Fibroblast of villous mesenchyme (primary cell): ENCODE data around the gene EPN2. TPM values are rescaled to one million over a fixed set of nuclear protein-coding genes. Genes with fewer than 3 reads are reported as not detected.

ENCODE experiments used
- DNase-seq: peaks from one replicate; pipeline ENCODE4 v3.0.0-alpha.2; 2010; ENCODE audit warnings: low read depth
- H3K4me3 ChIP-seq: 2 replicates; pipeline ENCODE4 v1.5.1; 2011; ENCODE audit warnings: low read depth, mild to moderate bottlenecking, low read length
- CTCF ChIP-seq: IDR thresholded peaks from 2 replicates; pipeline ENCODE4 v1.5.1; 2012; ENCODE audit warnings: low read depth, mild to moderate bottlenecking, low read length; ENCODE audit not compliant: insufficient read depth
- total RNA-seq: library from RNA; depleted of rRNA; stranded (reverse); fragments of >200 nt; gene quantifications from 2 replicates; pipeline ENCODE4 v1.2.3, GENCODE V29; 2012

Gene EPN2
- total RNA-seq, 1 donor = 30.2 TPM

DNA sequence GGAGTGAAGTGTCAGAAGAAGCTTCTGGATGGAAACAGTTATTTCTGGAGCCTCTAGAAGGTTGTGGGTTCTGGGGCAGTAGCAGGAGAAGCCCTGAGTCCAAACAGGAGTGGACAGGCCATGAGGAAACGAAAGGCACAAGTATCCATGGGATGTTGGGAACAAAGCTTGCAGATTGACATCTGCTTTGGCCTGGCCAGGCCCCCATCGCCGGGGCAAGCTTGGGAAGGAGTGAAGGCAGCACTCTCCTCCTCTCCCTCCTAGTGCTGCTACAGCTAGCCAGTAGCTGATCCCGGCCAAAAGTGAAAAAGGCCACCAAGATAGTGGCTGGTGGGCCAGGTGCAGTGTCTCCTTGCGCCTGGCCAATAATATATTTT is 85.0 kb downstream of the EPN2 start:
- no peak for DNase-seq
- TF ChIP-seq CTCF = no peak
- no peak overlapping the region for H3K4me3 ChIP-seq

DNA sequence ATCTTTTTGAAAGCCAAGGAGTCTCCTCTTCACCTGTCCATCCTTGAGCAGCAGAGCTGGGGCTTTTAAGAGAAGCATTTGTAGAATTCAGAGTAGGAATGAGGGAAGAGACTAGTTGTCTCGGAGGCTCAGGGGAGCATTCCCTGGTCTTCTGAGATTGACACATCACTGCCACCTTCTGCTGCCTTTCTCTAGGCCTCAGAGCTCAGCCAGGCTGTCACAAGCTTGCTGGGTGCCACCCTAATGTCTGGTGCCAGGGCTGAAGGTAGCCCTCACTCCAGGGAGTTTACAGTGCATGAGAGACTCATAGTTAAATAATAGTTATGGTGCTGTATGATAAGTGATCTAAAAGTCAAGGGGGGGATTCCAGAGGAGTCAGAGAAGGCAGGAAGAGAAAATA is 85.7 kb downstream of the EPN2 start:
- no peak for DNase-seq
- no peak overlapping the region for H3K4me3 ChIP-seq
- TF ChIP-seq CTCF = no peak

DNA sequence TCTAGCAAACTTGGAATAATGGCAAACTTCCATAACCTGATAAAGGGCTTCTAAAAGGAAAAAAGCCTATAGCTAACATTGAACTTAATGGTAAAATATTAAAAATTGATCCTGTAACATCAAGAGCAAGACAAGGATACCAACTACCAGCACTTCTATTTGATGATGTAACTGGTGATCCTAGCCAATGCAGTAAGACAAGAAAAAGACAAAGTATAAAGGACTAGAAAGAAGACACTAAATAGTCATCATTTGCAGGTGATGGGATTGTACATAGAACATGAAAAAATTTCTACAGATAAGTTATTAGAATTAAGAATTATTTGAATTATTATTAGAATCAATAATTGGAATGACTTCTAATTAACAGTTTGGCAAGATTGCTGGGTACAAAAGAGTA is 88.4 kb downstream of the EPN2 start:
- DNase-seq = no peak
- no peak overlapping the region for H3K4me3 ChIP-seq
- no peak for TF ChIP-seq CTCF

GRCh38 chr17:19327031-19327783 is 90.0 kb downstream of the EPN2 start:
- H3K4me3 ChIP-seq = no peak overlapping the region
- no peak for TF ChIP-seq CTCF
- DNase-seq = peak; percentile 62

- H3K4me3 ChIP-seq = no peak overlapping the region
- TF ChIP-seq CTCF = no peak
- DNase-seq = no peak
Observed at GRCh38 chr17:19328441-19329061, 91.4 kb downstream of the EPN2 start.

- no peak for DNase-seq
- no peak overlapping the region for H3K4me3 ChIP-seq
- TF ChIP-seq CTCF = no peak
Observed at GRCh38 chr17:19329136-19329535, 92.0 kb downstream of the EPN2 start.
